ENCODE data around the gene SAPCD1.
"Not testable (repeated sequence)": the region's sequence is repeated elsewhere in the genome, so short reads cannot be mapped to it uniquely, and the experiment has no call there.

The SAPCD1 gene

DNA sequence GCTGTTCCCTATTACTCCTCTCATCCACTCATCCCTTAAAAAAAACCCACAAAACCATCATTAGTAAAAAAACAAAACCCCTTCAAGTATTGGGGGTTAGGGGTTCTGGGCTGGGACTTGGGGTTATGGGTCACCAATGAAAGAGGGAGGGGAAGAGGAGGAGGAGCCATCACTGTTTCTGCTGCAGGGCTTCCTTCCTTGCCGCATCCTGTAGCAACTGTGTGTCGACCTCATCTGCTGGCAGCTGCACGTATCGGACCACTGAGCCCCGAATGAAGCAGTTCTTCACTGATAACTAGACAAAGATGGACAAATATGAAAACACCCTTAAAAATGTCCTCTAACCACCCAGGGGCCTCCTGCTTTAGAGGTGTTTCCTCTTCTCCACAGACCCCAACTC lies 35.1 kb downstream of the SAPCD1 start:
- H3K9ac ChIP-seq (ENCODE audit: insufficient read length, low read depth), result no peak overlapping the region
- H3K9me3 ChIP-seq (ENCODE audit: insufficient read depth, low read length), result no peaks in the 10 kb centered on the region
- TF ChIP-seq SUZ12 (IDR thresholded peaks at IDR 0.05; ENCODE audit: extremely low read depth, insufficient read depth, insufficient read length) (no peak), YY1 (IDR thresholded peaks at IDR 0.05; ENCODE audit: insufficient read depth, insufficient read length) (no peak), ZNF274 (IDR thresholded peaks at IDR 0.05; ENCODE audit: low read depth, low read length) (no peak)
- no peak overlapping the region for H3K4me3 ChIP-seq (ENCODE audit: insufficient read length, low read depth)
- peaks cover 2% of the 10 kb centered on the region for H3K4me1 ChIP-seq (ENCODE audit: insufficient read depth, insufficient read length)
- H3K36me3 ChIP-seq (ENCODE audit: insufficient read depth, insufficient read length, low read length), result peaks cover 39% of the 10 kb centered on the region
- no peak for DNase-seq (ENCODE audit: low read depth, low spot score)
- no peaks in the 10 kb centered on the region for H3K27me3 ChIP-seq (ENCODE audit: insufficient read depth, insufficient read length)

DNA sequence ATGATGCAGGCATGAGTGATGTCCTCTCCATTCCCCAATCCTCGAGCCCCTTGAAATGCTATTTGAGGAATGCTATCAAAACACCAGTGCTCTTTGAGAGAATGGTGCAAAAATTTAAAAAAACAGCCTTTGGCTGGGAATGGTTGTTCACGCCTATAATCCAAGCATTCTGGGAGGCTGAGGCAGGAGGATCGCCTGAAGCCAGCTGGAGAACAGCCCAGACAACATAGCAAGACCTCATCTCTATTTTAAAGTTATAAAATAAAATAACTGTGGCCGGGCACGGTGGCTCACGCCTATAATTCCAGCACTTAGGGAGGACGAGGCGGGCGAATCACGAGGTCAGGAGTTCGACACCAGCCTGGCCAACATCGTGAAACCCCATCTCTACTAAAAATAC lies 37.3 kb downstream of the SAPCD1 start:
- H3K9ac ChIP-seq (ENCODE audit: insufficient read length, low read depth), result no peak overlapping the region
- no peaks in the 10 kb centered on the region for H3K9me3 ChIP-seq (ENCODE audit: insufficient read depth, low read length)
- no peak for DNase-seq (ENCODE audit: low read depth, low spot score)
- no peaks in the 10 kb centered on the region for H3K4me1 ChIP-seq (ENCODE audit: insufficient read depth, insufficient read length)
- H3K27me3 ChIP-seq (ENCODE audit: insufficient read depth, insufficient read length), result no peaks in the 10 kb centered on the region
- no peak overlapping the region for H3K4me3 ChIP-seq (ENCODE audit: insufficient read length, low read depth)
- no peak for TF ChIP-seq YY1 (IDR thresholded peaks at IDR 0.05; ENCODE audit: insufficient read depth, insufficient read length)
- no peak for TF ChIP-seq SUZ12 (IDR thresholded peaks at IDR 0.05; ENCODE audit: extremely low read depth, insufficient read depth, insufficient read length)
- no peak for TF ChIP-seq ZNF274 (IDR thresholded peaks at IDR 0.05; ENCODE audit: low read depth, low read length)
- peaks cover 44% of the 10 kb centered on the region for H3K36me3 ChIP-seq (ENCODE audit: insufficient read depth, insufficient read length, low read length)

DNA sequence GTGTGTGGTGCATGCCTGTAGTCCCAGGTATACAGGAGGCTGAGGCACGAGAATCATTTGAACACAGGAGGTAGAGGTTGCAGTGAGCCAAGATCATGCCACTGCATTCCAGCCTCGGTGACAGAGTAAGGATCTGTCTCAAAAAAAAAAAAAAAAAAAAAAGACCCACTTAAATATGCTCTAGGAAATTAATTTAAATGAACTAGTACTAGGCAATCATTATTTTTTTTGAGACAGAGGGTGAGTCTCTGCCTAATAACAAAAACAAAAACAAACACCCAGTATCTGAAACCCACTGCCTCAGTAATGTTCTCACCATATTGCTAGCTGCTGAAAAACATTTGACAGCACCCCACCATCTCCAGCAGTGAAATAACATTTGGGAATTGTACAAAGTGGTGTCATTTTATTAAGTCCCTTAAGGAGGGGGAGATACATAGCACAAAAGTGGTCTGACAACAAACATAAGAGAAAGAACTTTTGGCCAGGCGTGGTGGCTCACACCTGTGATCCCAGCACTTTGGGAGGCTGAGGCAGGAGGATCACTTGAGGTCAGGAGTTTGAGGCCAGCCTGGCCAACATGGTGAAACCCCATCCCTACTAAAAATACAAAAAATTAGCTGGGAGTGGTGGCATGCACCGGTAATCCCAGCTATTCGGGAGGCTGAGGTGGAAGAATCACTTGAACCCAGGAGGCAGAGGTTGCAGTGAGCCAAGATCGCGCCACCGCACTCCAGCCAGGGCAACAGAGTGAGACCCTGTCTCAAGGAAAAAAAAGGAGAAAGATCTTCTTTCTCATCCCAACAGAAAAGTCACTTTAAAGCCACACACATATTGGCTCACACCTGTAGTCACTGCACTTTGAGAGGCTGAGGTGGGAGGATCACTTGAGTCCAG lies 38.8 kb downstream of the SAPCD1 start:
- not testable (repeated sequence) for H3K9ac ChIP-seq (ENCODE audit: insufficient read length, low read depth); H3K27me3 ChIP-seq (ENCODE audit: insufficient read depth, insufficient read length); H3K4me3 ChIP-seq (ENCODE audit: insufficient read length, low read depth); H3K4me1 ChIP-seq (ENCODE audit: insufficient read depth, insufficient read length); H3K9me3 ChIP-seq (ENCODE audit: insufficient read depth, low read length); DNase-seq (ENCODE audit: low read depth, low spot score)
- peaks cover 50% of the 10 kb centered on the region for H3K36me3 ChIP-seq (ENCODE audit: insufficient read depth, insufficient read length, low read length)

DNA sequence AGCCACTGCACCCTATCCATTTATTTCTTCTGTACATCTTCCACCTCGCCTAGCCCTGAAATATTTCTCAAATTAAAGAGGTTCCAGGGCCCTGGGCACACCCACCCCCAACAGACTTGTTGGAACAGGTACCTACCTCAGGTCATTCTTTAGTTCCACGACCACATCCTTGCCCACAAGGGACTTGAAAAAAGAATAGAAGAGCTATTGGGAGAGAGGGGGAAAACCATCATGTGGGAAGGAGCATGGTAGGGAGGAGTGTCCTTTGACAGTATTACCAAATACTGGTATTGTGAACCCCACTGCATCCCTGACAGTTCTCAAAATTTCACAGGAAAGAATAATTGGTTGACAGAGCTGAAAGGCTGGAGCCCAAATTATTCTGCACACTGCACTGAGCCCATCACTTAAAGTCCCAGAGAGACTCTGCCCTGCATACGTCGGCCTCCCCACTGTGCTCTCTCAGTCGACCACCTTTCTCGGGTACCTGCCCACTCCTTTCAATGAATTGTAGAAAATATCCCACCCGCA lies 43.5 kb downstream of the SAPCD1 start:
- Histone ChIP-seq H3K36me3 (ENCODE audit: insufficient read depth, insufficient read length, low read length) (peaks cover 29% of the 10 kb centered on the region), H3K27me3 (ENCODE audit: insufficient read depth, insufficient read length) (no peaks in the 10 kb centered on the region), H3K9me3 (ENCODE audit: insufficient read depth, low read length) (no peaks in the 10 kb centered on the region), H3K4me1 (ENCODE audit: insufficient read depth, insufficient read length) (no peaks in the 10 kb centered on the region), H3K4me3 (ENCODE audit: insufficient read length, low read depth) (peak overlapping the region; percentile 82), H3K9ac (ENCODE audit: insufficient read length, low read depth) (peak overlapping the region; percentile 97)
- no peak for DNase-seq (ENCODE audit: low read depth, low spot score)
- TF ChIP-seq SUZ12 (IDR thresholded peaks at IDR 0.05; ENCODE audit: extremely low read depth, insufficient read depth, insufficient read length) (no peak), YY1 (IDR thresholded peaks at IDR 0.05; ENCODE audit: insufficient read depth, insufficient read length) (no peak), ZNF274 (IDR thresholded peaks at IDR 0.05; ENCODE audit: low read depth, low read length) (no peak)

DNA sequence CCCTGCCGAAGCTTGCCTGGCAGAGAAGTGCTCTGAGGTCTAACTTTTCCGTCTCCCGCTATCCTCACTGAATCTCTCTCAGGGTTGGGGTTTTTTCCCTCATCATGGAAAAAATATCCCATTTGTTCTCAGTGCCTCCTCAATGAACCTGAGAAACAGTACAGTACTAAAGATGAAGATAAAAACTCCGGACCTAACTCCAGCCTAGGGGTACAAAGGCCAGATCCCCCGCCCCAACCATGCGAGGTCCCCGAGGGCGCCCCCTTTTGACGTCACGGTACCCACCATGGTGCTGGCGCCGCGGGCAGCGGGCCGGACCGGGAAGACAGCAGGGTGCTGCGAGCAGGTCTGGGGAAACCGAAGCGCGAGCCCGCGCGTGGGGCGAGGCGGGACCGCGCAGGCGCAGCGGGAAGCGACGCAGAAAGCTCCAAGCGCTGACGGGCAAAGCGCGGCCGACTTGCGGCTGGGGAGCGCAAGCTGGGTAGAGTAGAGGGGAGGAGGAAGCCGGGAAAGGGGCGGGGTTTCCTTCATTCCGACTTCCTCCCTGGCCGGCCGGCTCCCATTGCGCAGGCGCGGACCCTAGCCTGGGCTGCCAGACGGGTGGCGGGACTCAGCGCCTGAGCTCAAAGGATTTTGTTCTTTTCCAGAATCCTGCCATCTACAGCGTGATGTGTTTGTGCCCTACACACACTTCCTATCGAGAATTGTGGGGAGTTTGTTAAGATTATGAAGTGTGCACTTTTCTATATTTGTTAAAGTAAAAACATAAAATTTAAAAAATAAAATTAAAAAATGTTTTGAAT lies 44.2 kb downstream of the SAPCD1 start, which contains the start of gene LSM2:
LSM2 (minus strand) TSS at position 497 of the 803 bp plus-strand sequence; CDS start at position 288, 209 bp downstream.
- Histone ChIP-seq H3K4me1 (ENCODE audit: insufficient read depth, insufficient read length) (no peaks in the 10 kb centered on the region), H3K9ac (ENCODE audit: insufficient read length, low read depth) (peak within 1 kb of the TSS; percentile 97), H3K27me3 (ENCODE audit: insufficient read depth, insufficient read length) (no peaks in the 10 kb centered on the region), H3K36me3 (ENCODE audit: insufficient read depth, insufficient read length, low read length) (peaks cover 22% of the 10 kb centered on the region), H3K4me3 (ENCODE audit: insufficient read length, low read depth) (peak within 1 kb of the TSS; percentile 82), H3K9me3 (ENCODE audit: insufficient read depth, low read length) (no peaks in the 10 kb centered on the region)
- peak; percentile 87 for DNase-seq (ENCODE audit: low read depth, low spot score)
- TF ChIP-seq SUZ12 (IDR thresholded peaks at IDR 0.05; ENCODE audit: extremely low read depth, insufficient read depth, insufficient read length), result no peak
- TF ChIP-seq ZNF274 (IDR thresholded peaks at IDR 0.05; ENCODE audit: low read depth, low read length), result no peak
- TF ChIP-seq YY1 (IDR thresholded peaks at IDR 0.05; ENCODE audit: insufficient read depth, insufficient read length), result no peak

DNA sequence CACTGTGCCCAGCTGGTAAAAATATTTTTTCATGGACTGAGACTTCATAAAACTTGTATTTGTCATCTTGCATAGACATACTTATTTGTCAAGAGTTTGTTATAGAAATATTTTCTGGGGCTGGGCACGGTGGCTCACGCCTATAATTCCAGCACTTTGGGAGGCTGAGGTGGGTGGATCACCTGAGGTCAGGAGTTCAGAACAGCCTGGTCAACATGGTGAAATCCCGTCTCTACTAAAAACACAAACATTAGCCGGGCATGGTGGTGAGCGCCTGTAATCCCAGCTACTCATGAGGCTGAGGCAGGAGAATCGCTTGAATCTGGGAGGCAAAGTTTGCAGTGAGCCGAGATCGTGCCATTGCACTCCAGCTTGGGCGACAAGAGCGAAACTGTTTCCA lies 46.1 kb downstream of the SAPCD1 start:
- not testable (repeated sequence) for H3K4me1 ChIP-seq (ENCODE audit: insufficient read depth, insufficient read length)

DNA sequence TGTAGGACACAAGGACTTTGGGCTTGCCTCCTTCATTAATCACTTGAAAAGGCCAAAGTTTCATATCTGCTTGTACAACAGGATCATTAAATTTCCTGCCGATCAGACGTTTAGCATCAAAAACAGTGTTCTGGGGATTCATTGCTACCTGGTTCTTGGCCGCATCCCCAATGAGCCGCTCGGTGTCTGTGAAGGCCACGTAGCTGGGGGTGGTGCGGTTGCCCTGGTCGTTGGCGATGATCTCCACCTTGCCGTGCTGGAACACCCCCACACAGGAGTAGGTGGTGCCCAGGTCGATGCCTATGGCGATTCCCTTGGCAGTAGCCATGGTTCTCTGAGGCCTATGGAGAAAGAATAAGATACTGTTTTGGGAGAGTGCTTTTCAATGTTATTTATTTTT lies 49.2 kb downstream of the SAPCD1 start:
- H3K36me3 ChIP-seq (ENCODE audit: insufficient read depth, insufficient read length, low read length), result no peaks in the 10 kb centered on the region
- H3K4me1 ChIP-seq (ENCODE audit: insufficient read depth, insufficient read length), result no peaks in the 10 kb centered on the region
- no peak for DNase-seq (ENCODE audit: low read depth, low spot score)
- no peak for TF ChIP-seq SUZ12 (IDR thresholded peaks at IDR 0.05; ENCODE audit: extremely low read depth, insufficient read depth, insufficient read length)
- H3K9ac ChIP-seq (ENCODE audit: insufficient read length, low read depth), result no peak overlapping the region
- no peaks in the 10 kb centered on the region for H3K9me3 ChIP-seq (ENCODE audit: insufficient read depth, low read length)
- H3K4me3 ChIP-seq (ENCODE audit: insufficient read length, low read depth), result no peak overlapping the region
- H3K27me3 ChIP-seq (ENCODE audit: insufficient read depth, insufficient read length), result no peaks in the 10 kb centered on the region

More for the DNA sequence above, 46.1 kb downstream of the SAPCD1 start:
- not testable (repeated sequence) for DNase-seq (ENCODE audit: low read depth, low spot score); H3K27me3 ChIP-seq (ENCODE audit: insufficient read depth, insufficient read length); H3K9ac ChIP-seq (ENCODE audit: insufficient read length, low read depth); H3K9me3 ChIP-seq (ENCODE audit: insufficient read depth, low read length); H3K4me3 ChIP-seq (ENCODE audit: insufficient read length, low read depth); H3K36me3 ChIP-seq (ENCODE audit: insufficient read depth, insufficient read length, low read length)

Data from NT2/D1 (cell line).